TTC549 (cell line): ENCODE measurements around the gene KLRD1.
"Not testable (repeated sequence)": the region's sequence is repeated elsewhere in the genome, so short reads cannot be mapped to it uniquely, and the experiment has no call there.

ENCODE experiments used
- FAIRE-seq: peaks from 2 replicates; lab custom pipeline; 2012; peaks lifted over from hg19 to GRCh38; lab: Jason Lieb, UNC

The KLRD1 gene

DNA sequence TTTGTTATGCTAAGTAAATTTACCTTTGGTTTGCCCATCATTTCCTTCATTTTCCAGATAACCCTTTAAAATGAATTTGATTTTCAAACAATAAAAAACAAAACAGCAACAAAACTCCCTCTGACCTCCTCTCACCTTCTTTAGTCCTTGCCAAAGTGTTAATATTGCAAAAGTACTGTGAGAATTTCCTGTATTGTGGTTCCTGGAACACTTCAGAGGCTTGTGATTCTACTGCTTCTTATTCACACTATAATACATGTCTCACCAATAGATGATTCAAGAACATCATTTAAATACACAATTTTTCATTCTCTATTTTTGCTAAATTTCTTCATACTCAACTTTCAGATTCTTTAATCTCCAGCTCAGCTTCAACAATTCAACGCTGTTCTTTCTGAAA, at the start of gene KLRD1:
Gene KLRD1 (plus strand): TSS at position 241 of the 400 bp plus-strand sequence. CDS start 208 bp downstream, outside the sequence.
- no peak for FAIRE-seq

DNA sequence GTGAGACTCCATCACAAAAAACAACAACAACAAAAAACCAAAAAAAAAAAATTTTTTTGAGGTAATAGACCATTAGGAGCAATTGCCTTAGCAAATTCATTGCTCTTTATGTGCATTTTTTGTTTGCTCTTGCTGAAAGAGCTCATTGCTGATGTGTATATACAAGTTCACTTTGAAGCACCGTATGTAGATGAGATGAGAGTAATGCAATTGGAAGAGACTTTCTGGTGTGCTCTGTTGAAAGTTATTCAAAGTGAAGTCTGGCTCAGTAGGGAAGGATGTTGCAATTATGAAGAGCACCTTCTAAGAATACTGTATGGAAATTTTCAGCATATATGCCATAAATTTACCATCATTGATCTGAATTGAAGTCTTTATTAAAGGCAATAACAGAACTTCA, 46.7 kb upstream of the KLRD1 start:
- FAIRE-seq = no peak

- FAIRE-seq = no peak
Measured at GRCh38 chr12:10268037-10268436, 39.6 kb upstream of the KLRD1 start.

- no peak for FAIRE-seq
Measured at GRCh38 chr12:10272467-10272866, 35.2 kb upstream of the KLRD1 start.

GRCh38 chr12:10276774-10277173, 30.9 kb upstream of the KLRD1 start:
- no peak for FAIRE-seq

GRCh38 chr12:10278104-10278503, 29.6 kb upstream of the KLRD1 start:
- no peak for FAIRE-seq

DNA sequence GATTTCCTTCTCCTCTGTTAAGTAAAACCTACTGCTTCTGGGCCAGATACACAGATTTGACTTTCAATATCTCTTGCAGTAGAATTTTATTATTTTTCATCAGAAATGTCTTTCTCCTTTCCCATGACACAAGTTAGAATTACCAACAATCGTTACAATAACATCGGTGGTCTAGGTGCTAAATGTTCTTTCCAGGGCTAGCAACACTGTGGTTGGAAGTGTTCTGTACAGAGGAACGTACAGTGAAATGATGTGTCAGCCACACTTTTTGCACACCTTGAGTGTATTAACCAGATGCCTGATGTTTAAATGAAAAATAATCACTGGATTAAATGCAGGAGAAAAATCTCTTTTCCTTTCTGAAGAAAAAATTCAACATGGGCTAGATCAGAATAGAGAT, 27.7 kb upstream of the KLRD1 start:
- no peak for FAIRE-seq

- FAIRE-seq = no peak
Measured at GRCh38 chr12:10283027-10283426, 24.6 kb upstream of the KLRD1 start.

- FAIRE-seq = no peak
Measured at GRCh38 chr12:10285919-10286318, 21.8 kb upstream of the KLRD1 start.

DNA sequence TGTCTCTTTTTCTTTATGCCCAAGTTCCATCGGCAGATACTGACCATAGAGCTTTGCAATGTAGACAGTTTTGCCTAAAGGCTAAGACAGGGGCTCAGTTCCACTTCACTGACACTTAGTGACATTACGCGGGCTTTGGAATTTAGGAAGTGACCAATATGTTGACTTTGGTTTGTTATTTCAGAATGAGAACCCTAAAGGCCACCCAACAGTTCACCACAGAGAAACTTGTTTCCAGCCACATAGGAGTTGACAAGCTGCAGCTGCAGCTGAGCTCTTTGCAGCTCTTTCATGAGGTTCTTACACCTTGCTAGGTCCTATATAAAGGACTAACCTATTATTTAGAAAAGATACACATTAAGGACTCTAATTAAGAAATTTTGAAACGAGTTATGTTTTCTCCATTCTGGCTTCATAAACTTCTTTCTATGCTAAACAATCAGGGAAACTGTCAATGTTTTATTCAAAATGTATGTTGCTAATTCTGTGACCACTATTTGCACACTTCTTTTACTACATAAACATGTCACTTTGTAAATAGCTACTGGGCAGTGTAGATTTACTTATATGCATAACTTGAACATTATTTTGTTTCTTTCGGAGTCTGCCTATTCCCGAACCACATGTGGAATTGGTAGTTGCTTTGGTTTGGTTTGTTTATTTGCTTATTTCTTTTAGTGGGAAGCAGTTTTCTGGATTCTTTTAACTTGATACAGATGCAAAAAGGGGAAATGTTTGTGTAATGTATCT, 18.5 kb upstream of the KLRD1 start:
- FAIRE-seq = no peak

- FAIRE-seq = no peak
Measured at GRCh38 chr12:10291030-10291429, 16.6 kb upstream of the KLRD1 start.

DNA sequence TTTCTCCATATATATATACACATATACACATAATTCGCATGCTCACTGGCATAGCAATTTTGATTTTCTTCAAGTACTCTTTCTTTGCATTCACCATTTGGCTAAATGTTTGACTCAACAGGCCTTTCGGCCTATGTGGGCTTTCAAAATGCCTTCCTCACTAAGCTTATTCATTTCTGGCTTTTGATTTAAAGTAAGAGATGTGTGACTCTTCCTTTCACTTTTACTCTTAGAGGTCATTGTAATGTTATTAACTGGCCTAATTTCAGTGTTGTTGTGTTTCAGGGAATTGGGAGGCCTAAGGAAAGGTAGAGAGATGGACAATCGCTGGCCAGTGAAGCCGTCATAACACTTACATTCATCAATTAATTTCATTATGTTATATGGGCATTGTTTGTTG, 14.5 kb upstream of the KLRD1 start:
- no peak for FAIRE-seq

DNA sequence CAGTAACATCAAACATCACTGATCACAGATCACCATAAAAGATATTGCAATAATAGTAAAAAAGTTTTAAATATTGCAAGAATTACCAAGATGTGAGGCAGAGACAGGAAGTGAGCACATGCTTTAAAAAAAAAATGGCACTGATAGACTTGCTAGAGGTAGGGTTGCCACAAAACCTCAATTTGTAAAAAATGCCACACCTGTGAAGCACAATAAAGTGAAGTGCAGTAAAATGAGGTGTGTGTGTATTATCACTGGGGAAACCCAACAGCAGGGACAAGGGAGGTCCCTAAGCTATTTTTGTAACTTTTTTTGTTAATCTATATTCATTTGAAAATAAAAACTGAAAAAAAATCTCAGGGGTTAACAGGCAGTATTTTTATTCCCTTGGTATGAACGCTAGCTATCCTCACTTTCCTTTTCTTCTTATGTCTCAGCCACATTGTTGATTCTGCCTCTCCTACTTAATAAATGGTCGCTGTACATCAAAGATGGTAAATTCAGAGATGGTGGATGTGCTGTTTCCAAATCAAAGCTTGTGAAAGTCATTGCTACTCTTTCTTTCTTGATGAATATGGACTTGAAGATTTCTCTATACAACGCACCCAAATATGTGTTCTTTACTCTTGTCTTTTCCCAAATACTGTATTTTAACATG, 14.0 kb upstream of the KLRD1 start:
- no peak for FAIRE-seq

GRCh38 chr12:10301103-10301502, 6.6 kb upstream of the KLRD1 start:
- FAIRE-seq = no peak

GRCh38 chr12:10304161-10304574, 3.5 kb upstream of the KLRD1 start:
- no peak for FAIRE-seq

DNA sequence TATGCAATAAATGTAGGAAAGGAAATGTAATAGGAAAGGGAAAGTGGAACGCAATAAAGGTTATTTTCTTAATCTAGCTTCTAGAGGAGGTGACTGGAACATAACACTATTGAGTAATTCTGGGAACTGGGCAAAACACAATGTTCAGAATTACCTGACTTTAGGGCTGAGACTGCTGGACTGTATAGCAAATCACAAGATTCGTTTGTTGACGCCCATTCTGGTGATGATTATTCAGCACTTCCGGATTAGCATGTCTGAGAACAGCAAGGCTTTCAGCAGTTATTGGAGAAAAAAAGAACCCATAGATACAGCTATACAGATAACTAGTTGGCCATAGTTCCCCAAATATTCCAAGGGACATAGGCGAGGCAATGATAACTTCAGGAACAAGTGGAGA, 2.3 kb upstream of the KLRD1 start:
- no peak for FAIRE-seq

GRCh38 chr12:10310926-10311720, 3.5 kb downstream of the KLRD1 start:
- no peak for FAIRE-seq

DNA sequence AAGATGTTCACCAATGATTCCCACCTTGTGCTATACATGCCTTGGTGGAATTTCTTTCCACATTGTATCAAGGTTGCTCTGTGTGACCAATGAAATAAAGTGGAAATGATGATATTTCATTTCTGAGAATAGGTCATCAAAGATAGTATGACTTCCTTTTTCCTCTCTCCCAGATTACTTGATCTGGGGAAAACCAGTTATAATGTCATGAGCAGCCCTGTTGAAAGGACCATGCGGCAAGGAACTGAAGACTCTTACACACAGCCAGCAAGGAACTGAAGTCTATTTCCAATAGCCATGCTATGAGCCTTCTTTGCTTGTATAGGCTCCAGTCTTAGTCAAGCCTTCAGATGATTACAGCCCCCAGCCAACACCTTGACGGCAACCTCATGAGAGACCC, 11.7 kb downstream of the KLRD1 start:
- FAIRE-seq = no peak

DNA sequence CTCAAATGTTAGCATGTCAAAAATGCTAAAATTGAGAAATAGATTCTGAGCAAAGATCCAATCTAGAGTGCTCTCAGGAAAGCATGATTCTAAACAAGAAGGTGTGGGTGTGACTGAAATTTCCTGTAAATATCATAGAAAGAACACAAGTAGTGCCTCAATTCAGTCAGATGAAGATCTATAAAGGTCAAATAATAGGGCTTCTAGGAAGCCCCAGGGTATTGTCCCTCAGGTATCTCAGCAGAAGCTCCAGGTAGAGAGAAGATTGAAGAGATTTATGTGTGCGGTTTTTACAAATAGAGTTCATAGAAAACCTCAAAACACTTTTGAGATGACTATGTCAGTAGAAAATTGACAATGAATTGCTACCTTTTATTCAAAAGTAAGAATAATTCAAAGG, 13.0 kb downstream of the KLRD1 start:
- FAIRE-seq = no peak

DNA sequence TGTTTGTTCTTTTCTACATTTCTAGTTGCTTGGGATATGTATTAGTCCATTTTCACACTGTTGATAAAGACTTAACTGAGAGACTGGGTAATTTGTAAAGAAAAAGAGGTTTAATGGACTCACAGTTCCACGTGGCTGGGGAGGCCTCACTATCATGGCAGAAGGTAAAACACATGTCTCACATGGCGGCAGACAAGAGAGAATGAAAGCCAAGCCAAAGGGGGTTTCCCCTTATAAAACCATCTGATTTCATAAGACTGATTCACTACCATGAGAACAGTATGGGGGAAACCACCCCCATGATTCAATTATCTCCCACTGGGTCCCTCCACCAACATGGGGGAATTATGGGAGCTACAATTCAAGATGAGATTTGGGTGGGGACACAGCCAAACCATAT, 21.0 kb downstream of the KLRD1 start:
- not testable (repeated sequence) for FAIRE-seq

- peak; percentile 74 for FAIRE-seq
Measured at GRCh38 chr12:10331642-10332239, 24.1 kb downstream of the KLRD1 start.

- FAIRE-seq = not testable (repeated sequence)
Measured at GRCh38 chr12:10336196-10336595, 28.5 kb downstream of the KLRD1 start.

DNA sequence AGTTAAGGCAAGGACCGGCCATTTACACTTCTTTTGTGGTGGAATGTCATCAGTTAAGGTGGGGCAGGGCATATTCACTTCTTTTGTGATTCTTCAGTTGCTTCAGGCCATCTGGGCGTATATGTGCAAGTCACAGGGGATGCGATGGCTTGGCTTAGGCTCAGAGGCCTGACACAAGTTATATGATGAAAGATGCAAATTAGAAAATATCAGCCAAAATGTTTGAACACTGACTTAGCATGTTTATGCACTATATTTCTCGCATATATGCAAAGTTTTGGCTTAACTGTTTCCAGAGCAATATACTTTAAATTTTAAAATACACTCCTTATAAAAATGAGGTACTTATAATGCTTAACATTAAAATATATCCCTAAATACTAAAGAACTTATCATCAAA, 30.8 kb downstream of the KLRD1 start:
- not testable (repeated sequence) for FAIRE-seq
